ENCODE data around the gene GSTM2.
A peak's percentile ranks its signal among the peaks of the same experiment; 100 is the strongest.

The GSTM2 gene

DNA sequence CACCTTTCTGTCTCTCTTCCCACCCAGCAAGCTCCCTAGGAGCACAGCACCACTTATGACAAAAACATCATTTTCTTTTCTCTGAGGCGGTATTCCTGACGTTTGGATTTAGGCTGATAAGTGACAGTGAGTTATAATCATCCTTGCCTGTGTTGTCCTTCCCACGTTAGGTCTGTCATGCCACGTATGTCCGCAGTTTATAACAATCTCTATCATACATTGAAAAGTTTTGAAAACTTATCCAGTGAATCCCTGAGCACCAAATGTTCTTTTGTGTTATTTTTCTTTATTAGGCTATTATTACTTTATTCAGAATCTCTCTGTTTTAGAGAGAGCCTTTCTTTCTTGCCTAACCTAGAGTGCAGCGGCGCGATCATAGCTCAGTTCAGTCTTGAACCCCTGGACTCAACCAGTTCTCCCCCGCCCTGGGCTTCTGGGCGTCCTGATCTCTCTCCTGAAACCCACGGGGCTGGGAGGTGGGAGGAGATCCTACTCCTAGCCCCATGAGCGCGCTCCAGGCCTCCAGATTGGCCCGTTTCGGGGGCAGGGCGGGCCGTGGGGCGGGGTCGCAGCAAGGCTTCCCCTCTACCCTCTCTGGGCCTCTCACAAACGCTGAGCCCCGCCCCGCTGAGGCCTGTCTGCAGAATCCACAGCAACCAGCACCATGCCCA, at the start of gene GSTM2:
GSTM2 (plus strand) TSS at position 606 of the 671 bp plus-strand sequence; CDS start at position 665, 59 bp downstream.
- DNase-seq: peak; percentile 90

DNA sequence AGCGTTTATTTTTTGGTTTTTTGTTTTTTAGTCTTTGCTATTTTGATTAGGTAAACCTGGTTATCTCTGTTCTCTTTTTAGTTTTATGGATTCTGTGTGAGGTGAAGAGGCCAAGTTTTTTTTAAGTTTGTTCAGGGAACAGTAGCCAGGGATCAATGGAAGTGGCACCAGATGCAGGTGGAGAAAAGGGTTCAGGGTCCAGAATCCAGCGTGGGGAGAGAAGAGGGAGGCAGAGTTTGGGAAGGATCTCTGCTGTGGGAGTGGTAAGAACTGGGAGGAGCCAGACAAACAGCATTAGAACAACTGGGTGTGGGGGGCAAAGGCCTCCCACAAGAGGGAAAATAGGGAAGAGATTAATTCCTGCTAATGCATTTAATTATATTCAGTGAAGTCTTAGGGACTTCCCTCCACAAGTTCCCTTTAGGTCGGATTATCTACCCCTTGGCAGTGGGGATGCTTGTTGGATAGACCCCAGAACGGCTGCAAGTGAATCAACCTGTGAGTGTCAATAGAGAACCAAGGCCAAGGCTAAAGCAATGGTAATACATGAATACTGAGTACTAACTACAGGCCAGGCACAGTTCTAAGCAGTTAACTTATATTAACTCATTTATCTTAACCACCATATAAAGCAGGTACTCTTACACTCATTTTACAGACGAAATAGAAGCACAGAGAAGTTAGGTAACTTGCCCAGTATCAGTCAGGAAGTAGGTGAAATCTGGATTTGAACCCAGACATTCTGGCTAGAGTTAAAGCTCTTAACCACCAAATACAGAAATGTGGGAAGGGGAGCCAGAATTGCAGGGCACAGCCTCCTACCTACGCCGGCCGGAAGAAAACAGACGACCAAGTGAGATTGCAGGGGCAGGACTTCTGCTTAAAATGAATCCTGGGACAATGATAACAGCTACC, 48.9 kb upstream of the GSTM2 start:
- DNase-seq: no peak

DNA sequence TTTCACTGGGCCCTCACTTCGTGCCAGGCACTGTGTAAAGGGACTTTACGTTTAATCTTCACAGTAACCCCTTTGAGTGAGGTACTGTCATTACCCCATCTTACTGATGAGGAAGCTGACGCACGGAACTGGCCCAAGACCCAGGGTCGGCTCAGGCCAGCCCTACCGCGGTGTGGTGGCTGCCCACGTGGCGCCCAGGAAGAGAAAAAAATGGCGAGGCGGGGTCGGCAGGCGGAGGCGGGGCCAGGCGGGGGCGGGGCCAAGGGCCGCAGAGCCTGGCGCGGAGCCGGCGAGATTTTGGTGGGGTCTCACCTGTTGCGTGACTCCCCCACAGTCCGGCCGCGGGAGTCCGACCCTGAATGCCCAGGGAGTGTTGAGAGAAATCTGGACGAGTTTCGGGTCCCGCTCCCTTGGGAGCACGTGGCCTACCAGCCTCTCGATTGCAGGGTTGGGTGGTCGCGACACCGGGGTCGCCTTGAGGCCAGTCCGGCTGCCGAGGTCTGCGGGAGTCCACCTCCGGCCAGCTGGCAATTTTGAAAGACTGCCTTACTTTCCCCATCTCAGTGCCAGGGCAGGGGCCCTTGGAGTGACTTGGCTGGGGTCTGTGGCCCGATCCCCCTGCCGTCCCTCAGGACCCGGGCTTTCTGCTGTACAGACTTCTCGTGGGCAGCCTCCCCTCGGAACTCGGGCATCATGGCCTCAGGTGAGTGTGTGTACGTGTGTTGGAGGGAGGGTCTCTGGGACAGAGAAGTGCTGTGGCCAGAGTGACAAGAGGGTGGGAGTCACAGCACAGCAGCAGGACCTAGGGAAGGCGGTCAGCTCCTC, 48.1 kb upstream of the GSTM2 start, which contains the start of the genes AMPD2 and GNAT2:
AMPD2 (plus strand) TSS at position 262 of the 825 bp plus-strand sequence. CDS start 1,339 bp downstream, outside the sequence.
GNAT2 (minus strand) TSS at position 41 of the 825 bp plus-strand sequence. CDS start 6,746 bp downstream, outside the sequence.
- peak; percentile 90 for DNase-seq

DNA sequence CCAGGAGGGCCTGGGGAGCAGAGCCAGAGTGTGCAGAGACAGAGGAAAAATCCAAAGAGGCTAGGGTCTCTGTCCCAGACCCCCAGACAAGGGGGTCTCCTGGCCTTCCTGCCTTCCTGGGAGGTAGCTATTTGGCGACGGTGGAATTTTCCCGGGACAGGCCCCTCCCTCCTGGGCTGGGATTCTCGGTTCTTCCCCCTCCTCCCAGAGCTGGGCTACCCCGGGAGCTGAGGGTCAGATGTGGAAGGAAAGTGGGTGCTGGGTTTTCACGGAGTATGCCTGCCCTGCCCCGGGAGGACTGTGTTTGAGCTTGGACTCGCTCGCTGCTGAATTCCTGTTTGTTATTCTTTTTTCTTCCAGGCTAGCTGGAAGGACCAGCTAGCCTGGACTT, 47.5 kb upstream of the GSTM2 start:
- DNase-seq: peak; percentile 75

DNA sequence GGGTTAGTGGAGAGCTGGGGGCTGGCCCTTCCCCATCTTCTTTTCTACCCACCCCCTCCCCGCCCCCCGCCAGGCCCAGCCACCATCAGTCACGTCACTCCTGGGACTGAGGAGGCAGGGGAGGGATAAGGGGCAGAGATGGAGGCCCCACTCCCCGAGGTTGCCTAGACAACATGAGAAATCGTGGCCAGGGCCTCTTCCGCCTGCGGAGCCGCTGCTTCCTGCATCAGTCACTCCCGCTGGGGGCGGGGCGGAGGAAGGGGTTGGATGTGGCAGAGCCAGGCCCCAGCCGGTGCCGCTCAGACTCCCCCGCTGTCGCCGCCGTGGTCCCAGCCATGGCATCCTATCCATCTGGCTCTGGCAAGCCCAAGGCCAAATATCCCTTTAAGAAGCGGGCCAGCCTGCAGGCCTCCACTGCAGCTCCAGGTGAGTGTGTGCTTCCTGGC, 47.0 kb upstream of the GSTM2 start:
- peak; percentile 97 for DNase-seq

DNA sequence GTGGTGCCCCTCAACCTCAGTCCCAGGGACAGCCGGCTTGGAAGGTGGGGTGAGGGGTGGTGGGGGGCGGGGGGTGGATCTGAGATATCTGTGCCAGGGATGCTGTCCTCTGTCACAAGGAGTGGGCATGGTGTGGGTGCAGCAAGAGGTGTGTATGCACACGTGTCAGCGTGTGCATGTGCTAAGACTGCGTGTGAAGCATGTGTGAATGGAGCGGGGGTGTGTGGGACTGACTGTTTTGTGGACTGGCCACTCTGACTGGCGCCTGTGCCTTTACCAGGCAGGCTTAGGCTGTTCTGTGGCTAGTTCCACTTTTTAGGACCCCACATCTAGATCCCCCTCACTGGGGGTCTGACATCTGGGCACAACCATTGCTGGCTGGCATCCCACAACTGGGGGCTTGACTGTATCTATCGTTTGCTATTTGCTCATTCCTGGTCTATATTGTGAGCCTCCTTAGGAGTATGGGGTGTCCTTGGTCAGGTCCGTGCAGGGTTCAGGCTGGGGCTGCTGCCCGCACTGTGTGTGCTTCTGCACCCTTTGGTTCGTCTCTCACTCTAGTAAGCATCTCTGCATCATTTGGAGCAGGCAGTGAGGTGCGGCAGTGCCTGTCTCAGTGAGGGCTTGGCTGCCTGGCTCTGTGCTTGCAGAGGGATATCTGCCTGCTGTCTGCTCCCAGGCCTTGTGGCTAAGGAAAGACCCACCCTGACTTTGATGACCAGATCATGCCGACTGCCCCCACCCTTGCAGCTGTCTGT, 46.3 kb upstream of the GSTM2 start:
- DNase-seq: peak; percentile 42

DNA sequence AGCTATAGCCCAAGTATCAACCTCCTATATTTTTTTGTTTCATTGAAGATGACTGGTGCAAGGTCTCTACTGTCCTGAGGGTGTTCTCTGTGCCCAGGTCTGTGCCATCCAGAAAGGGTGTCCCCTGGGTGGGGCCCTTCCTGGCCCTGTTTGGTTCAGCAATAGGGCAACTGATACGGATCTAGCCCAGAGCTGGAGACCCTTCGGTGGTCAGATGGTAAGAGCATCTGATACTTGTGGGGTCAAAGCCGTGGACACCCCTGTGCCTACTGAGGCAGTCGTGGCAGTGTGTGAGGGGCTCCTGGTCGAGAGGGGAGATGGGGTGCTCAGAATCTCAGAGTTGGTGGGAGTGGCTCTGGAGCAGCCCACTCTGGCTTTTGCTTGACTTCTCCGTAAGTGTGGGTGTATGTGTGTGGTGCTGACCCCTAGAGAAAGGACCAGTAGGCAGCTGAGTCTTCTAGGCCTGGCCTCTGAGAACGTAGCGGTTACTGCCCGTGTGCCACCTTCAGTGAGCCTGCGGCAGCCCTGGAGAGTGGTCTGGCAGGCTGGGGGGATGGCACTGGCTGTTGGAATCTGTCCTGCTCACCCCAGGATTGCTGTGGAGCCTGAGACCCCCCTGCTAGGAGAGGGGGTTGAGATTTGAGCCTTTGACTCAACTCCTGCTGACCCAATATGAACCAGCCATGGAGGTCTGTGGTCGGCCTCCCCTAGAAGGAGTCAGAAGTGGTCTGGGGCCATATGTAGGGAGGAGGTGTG, 45.5 kb upstream of the GSTM2 start:
- DNase-seq: no peak

DNA sequence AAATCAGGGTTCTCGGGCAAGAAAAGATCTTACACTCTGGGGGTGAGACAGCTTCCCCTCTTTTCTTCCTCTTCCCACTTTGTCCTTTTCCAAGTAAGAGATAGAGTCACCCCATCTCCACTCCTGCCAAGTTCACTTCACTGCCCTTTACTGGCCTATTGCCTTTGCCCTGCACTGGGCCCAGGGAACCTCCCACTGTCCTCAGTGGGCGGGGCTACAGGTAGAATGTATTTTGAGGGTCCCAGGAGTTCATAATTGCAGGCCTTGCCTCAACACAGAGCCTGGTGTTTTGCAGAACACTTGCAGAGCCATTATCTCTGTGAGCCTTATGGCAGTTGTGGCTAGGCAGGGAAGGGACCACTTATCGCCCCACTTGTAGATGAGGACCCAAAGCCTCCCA, 45.0 kb upstream of the GSTM2 start:
- no peak for DNase-seq

DNA sequence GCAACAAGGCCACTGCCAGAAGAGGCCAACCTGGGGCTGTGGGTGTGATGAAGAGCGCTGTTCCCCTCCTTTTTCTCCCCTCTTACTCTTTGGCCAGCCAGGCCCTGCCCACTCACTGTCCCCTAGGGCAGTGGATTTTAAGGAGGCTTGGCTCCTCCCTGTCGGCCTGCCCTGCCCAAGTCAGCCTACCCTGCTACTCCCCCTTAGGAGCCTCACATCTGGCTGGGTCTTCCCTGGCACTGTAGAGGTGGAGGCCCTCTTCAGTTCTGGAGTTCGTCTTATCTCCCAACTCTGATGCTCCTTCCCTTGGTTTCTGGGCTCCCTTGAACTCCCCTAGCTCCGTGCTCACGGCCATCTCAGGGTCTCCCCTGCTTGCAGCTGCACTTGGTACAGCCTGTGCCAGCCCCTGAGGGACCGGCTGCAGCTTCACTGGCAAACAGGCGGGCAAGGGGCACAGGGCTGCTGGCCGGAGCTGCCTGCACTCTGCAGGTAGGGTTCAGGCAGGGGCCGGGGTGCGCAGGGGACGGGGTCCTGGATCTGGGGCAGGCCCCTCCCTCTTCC, 44.2 kb upstream of the GSTM2 start:
- DNase-seq: no peak

DNA sequence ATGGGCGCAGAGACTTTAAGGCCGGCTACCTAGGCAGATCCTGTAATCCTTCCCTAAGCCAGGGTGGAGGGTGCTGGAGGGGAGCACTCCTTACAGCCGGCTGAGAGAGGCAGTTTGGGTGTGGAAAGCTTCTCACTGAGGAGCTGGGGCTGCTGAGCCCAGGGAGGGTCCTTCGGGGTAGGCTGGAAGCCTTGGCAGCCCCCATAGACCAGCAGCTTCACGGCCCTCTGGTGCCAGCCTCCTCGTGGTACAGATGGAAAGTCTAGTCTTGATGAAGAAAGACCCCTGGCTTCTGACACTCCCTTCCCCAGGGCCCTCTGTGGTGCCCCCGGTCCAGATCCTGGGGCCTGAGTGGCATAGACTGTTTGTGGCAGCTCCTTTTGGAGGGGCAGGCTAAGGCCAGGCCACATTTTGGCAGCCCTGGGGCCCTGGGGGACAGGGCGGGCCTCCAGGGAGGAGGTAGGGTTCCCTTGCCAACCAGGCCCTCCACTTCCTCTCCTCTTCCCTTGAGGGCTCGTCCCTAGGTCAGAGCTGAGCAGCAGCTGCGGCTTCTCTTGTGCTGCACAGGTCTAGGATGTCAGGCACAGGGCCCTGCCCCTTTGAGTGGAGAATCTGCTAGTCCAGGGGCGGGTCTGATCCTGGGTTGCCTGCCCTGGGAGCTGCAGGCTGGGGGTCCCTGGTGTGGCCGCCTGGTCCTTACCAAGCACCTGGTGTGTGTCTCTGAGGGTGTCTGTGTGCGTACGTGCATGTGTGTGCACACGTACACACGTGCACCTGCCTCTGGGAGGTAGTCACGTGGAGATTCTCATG, 43.5 kb upstream of the GSTM2 start:
- no peak for DNase-seq

DNA sequence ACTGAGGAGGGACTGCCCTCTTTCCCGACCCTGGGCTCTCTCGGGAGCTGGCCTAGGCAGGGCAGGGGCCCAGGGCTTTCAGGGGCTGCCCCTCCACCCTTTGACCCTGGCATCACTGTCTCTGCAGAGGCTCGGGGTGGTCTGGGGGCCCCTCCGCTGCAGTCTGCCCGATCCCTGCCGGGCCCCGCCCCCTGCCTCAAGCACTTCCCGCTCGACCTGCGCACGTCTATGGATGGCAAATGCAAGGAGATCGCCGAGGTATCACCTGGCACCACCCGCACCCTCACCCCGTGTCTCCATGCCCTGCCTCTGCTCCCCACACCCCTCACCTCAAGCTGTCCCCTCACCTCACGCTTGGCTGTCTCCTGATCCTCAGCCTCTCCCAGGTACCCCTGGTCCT, 42.7 kb upstream of the GSTM2 start:
- DNase-seq: no peak

DNA sequence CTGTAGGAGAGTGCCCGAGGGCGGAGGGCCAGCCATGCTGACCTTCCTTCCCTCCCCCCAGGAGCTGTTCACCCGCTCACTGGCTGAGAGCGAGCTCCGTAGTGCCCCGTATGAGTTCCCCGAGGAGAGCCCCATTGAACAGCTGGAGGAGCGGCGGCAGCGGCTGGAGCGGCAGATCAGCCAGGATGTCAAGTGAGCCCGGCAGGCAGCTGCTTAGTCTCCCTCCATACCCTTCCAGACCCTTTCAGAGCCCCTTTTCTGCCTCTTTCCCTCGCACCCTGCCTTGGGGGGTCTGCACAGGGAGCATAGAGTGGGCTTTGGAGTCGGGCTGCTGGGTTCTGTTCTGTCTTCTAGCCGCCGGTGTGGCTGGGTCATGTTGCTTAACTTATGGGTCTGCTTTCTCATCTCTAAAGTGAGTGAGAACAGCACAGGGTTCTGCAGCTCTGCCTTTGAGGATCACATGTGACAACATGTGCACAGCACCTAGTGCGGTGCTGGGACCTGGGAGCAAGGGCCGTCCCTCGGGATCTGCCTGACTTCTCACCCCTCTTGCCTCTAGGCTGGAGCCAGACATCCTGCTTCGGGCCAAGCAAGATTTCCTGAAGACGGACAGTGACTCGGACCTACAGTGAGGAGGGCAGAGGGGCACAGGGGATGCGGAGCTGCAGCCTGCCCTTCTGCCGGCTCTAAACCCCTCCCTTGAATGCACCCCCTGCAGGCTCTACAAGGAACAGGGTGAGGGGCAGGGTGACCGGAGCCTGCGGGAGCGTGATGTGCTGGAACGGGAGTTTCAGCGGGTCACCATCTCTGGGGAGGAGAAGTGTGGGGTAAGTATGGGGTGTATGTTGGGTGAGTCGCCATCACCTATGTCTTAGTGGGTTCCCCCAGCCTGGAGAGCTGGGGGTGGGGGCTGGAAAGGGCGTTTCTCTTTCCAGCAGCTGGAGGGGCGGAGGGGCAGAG, 42.0 kb upstream of the GSTM2 start:
- DNase-seq: no peak

DNA sequence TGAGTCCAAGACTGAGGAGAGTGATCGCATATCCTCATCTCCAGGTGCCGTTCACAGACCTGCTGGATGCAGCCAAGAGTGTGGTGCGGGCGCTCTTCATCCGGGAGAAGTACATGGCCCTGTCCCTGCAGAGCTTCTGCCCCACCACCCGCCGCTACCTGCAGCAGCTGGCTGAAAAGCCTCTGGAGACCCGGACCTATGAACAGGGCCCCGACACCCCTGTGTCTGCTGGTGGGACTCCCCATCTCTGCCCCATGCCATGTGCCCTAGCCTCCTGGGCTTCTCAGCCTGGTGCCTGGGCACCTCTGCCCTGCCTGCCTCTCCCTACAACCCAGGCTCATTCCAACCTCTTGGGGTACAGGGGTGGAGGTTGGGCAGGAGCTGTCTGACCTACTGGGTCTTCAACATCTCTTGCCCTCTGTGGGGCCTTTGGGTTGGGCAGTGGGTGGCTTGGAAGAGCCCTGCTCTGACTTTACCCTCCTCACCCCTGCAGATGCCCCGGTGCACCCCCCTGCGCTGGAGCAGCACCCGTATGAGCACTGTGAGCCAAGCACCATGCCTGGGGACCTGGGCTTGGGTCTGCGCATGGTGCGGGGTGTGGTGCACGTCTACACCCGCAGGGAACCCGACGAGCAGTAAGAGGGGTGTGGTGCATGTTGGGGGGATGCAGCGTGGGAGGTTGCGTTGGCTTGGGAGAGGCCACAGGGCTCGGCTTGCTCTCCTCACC, 41.0 kb upstream of the GSTM2 start:
- DNase-seq: no peak

DNA sequence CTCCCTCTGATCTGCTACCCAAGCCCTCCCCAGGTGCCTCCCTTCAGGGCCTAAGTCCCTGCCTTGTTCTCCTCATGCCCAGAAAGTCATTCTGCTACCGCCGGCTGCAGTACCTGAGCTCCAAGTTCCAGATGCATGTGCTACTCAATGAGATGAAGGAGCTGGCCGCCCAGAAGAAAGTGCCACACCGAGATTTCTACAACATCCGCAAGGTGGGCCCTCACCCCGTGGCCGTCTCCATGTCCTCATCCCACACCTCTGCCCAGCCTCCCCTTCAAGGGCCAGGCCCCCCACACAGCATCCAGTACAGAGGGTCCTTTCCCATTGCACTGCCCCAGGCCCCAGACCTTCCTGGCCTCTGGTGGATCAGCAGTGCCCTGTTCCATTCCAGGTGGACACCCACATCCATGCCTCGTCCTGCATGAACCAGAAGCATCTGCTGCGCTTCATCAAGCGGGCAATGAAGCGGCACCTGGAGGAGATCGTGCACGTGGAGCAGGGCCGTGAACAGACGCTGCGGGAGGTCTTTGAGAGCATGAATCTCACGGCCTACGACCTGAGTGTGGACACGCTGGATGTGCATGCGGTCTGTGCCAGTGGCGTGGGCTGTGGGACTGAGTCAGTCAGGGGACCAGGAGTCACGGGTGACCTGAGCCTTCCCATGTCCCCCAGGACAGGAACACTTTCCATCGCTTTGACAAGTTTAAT, 40.0 kb upstream of the GSTM2 start:
- no peak for DNase-seq

DNA sequence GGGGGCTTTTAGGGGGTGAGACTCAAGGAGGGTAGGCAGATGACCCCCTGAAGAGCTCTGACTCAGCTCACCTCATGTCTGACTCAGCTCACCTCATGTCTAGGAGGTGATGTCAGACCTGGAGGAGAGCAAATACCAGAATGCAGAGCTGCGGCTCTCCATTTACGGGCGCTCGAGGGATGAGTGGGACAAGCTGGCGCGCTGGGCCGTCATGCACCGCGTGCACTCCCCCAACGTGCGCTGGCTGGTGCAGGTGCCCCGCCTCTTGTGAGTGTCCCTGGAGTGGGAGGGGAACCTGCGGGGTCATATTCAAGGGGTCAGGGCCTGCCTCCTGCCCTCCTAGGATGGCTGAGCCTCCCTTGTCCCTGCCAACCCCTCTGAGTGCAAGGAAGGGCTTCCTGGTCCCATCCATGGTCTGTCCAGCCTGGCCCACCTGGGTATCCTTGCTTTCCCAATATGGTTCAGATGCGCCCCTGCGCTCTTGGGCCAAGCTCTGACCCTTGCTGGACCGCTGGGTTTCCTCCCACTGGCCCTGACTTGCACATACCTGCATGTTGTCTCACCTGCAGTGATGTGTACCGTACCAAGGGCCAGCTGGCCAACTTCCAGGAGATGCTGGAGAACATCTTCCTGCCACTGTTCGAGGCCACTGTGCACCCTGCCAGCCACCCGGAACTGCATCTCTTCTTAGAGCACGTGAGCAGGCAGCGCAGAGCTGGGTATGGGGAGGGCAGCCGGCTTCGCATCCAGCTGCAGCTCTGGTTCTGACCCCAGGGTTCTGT, 39.1 kb upstream of the GSTM2 start:
- peak; percentile 36 for DNase-seq

DNA sequence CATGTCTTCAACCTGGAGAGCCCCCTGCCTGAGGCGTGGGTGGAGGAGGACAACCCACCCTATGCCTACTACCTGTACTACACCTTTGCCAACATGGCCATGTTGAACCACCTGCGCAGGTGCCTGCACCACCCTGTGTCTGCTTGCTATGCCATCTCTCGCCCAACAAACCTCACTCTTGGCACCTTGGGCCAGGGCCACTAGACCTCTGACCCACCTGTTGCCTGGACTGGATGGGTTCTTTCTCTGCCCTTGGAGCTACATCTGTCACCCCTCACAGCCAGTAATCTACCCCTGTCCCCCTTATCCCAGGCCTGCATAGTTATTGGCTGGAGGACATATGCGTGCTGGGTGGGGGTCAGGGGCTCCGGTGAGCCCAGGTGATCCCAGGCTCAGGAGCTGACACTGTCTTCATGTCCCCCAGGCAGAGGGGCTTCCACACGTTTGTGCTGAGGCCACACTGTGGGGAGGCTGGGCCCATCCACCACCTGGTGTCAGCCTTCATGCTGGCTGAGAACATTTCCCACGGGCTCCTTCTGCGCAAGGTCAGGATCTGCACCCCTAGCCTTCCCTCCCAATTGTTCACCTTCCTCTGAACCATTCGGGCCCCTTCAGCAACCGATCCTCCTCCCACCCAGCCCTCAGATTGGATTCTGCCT, 38.4 kb upstream of the GSTM2 start:
- DNase-seq: no peak

Measured in DMS53 (cell line).